Fibroblast of mammary gland (primary cell): ENCODE data around the gene CHST11.

Experiments used
- DNase-seq: peaks from one replicate; pipeline ENCODE4 v3.0.0-alpha.2; 2010; ENCODE audit warnings: low read depth
- H3K4me3 ChIP-seq: 2 replicates; pipeline ENCODE4 v1.5.1; 2011; ENCODE audit warnings: low read depth, mild to moderate bottlenecking, low read length, moderate library complexity; ENCODE audit not compliant: control insufficient read depth
- TF ChIP-seq, protein P1 (sequence below): conservative IDR thresholded peaks from 2 replicates; pipeline ENCODE4 v1.5.1; 2011; ENCODE audit warnings: low read depth, low read length, inconsistent platforms; ENCODE audit not compliant: control insufficient read depth, insufficient read depth

The CHST11 gene

GRCh38 chr12:104687823-104688573 is 231.2 kb downstream of the CHST11 start:
- TF ChIP-seq, protein P1, sequence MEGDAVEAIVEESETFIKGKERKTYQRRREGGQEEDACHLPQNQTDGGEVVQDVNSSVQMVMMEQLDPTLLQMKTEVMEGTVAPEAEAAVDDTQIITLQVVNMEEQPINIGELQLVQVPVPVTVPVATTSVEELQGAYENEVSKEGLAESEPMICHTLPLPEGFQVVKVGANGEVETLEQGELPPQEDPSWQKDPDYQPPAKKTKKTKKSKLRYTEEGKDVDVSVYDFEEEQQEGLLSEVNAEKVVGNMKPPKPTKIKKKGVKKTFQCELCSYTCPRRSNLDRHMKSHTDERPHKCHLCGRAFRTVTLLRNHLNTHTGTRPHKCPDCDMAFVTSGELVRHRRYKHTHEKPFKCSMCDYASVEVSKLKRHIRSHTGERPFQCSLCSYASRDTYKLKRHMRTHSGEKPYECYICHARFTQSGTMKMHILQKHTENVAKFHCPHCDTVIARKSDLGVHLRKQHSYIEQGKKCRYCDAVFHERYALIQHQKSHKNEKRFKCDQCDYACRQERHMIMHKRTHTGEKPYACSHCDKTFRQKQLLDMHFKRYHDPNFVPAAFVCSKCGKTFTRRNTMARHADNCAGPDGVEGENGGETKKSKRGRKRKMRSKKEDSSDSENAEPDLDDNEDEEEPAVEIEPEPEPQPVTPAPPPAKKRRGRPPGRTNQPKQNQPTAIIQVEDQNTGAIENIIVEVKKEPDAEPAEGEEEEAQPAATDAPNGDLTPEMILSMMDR: no peak
- H3K4me3 ChIP-seq: no peak overlapping the region
- no peak for DNase-seq

DNA sequence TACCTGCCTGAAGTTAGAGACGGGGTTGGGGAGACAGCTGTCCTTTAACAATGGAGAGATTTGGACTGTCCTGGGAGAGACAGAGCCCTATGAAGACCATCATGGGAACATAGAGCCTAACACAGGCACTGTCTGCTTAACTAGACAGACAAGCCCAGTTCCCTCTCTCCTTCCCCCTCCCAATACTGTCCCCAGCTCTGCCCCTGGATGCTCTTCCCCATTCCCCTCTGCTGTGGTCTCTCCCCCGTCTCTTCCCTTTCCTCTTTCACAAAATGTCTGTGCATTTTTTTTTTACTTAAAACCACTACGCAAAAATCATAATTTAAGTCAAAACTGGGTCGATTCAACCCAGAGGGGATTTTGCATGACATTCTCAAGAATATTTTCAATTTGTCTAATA is 232.9 kb downstream of the CHST11 start:
- no peak for DNase-seq
- no peak overlapping the region for H3K4me3 ChIP-seq
- TF ChIP-seq, protein P1: no peak

GRCh38 chr12:104691721-104692556 is 235.2 kb downstream of the CHST11 start:
- no peak for DNase-seq
- no peak overlapping the region for H3K4me3 ChIP-seq
- TF ChIP-seq, protein P1: no peak

GRCh38 chr12:104692557-104693218 is 235.9 kb downstream of the CHST11 start:
- H3K4me3 ChIP-seq: no peak overlapping the region
- TF ChIP-seq, protein P1: no peak
- no peak for DNase-seq

- no peak overlapping the region for H3K4me3 ChIP-seq
- TF ChIP-seq, protein P1: no peak
- no peak for DNase-seq
Observed at GRCh38 chr12:104693493-104693892, 236.7 kb downstream of the CHST11 start.

DNA sequence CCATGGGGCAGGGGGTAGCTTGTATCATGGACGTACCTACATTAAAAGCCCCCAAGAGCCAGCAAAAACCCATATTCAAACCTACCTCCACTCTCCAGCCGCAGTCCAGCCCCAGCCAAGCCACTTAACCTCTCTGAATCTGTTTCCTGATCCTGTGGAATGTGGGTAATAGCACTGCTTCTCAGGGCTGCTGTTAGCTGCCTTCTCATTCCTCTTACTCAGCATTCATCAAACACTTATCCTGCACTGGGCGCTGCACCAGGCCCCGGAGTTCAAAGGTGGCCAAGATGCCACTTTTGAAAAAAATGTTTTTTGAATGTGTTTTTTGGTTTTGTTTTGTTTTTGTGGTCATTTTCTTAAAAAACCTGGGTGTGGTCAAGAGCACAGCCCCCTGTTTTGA is 237.4 kb downstream of the CHST11 start:
- no peak for DNase-seq
- no peak overlapping the region for H3K4me3 ChIP-seq
- TF ChIP-seq, protein P1: no peak
